A673 (cell line): Measurements from ENCODE around the gene PMEPA1.

Source experiments
- CTCF ChIP-seq: fragments of 300-800, 200-600 bp; sonication (generic); conservative IDR thresholded peaks from 2 replicates; pipeline ENCODE4 v1.5.1; 2017; ENCODE audit warnings: low read depth, mild to moderate bottlenecking, antibody characterized with exemption, low read length, moderate library complexity, mixed read lengths
- EZH2 ChIP-seq: fragments of 200-600 bp; sonication (generic); IDR thresholded peaks from 2 replicates; pipeline ENCODE4 v1.6.1; 2017; ENCODE audit warnings: borderline replicate concordance, low read depth, mild to moderate bottlenecking, mixed read lengths, antibody characterized with exemption, low read length; ENCODE audit not compliant: poor library complexity, severe bottlenecking

- TF ChIP-seq CTCF, result no peak
- no peak for TF ChIP-seq EZH2
These were observed 41.7 kb downstream of the PMEPA1 start for GRCh38 chr20:57667924-57668782.
